Measurements from ENCODE around the gene SNRNP70.
"Not testable (repeated sequence)": the region's sequence is repeated elsewhere in the genome, so short reads cannot be mapped to it uniquely, and the experiment has no call there.

The SNRNP70 gene

GRCh38 chr19:49085020-49085867 lies at the start of gene SNRNP70:
Gene SNRNP70 (plus strand): TSS chr19:49085451. CDS start chr19:49086415, 964 bp downstream.
- DNase-seq (ENCODE audit: low read depth in 2 of 2) = peak; percentile 99

GRCh38 chr19:49036815-49037214 lies 48.4 kb upstream of the SNRNP70 start, which contains the start of gene CGB1:
Gene CGB1 (minus strand): TSS chr19:49036895. CDS start chr19:49036711, 184 bp downstream.
- DNase-seq (ENCODE audit: low read depth in 2 of 2) = not testable (repeated sequence)

GRCh38 chr19:49038111-49038510 lies 47.1 kb upstream of the SNRNP70 start:
- not testable (repeated sequence) for DNase-seq (ENCODE audit: low read depth in 2 of 2)

GRCh38 chr19:49038557-49039276 lies 46.5 kb upstream of the SNRNP70 start:
- DNase-seq (ENCODE audit: low read depth in 2 of 2) = not testable (repeated sequence)

GRCh38 chr19:49039736-49040135 lies 45.5 kb upstream of the SNRNP70 start:
- DNase-seq (ENCODE audit: low read depth in 2 of 2) = not testable (repeated sequence)

GRCh38 chr19:49042177-49042576 lies 43.1 kb upstream of the SNRNP70 start:
- no peak for DNase-seq (ENCODE audit: low read depth in 2 of 2)

GRCh38 chr19:49042666-49043065 lies 42.6 kb upstream of the SNRNP70 start:
- DNase-seq (ENCODE audit: low read depth in 2 of 2) = not testable (repeated sequence)

GRCh38 chr19:49043548-49043947 lies 41.7 kb upstream of the SNRNP70 start, which contains the start of gene CGB5:
Gene CGB5 (plus strand): TSS chr19:49043848. CDS start chr19:49044210, 362 bp downstream.
- not testable (repeated sequence) for DNase-seq (ENCODE audit: low read depth in 2 of 2)

GRCh38 chr19:49049011-49049410 lies 36.2 kb upstream of the SNRNP70 start, which contains the start of gene CGB8:
Gene CGB8 (minus strand): TSS chr19:49049111. CDS start chr19:49048739, 372 bp downstream.
- DNase-seq (ENCODE audit: low read depth in 2 of 2) = not testable (repeated sequence)

- DNase-seq (ENCODE audit: low read depth in 2 of 2) = not testable (repeated sequence)
Observed at GRCh38 chr19:49049834-49050233, 35.4 kb upstream of the SNRNP70 start.

GRCh38 chr19:49050376-49051033 lies 34.7 kb upstream of the SNRNP70 start:
- not testable (repeated sequence) for DNase-seq (ENCODE audit: low read depth in 2 of 2)

- DNase-seq (ENCODE audit: low read depth in 2 of 2) = no peak
Observed at GRCh38 chr19:49056101-49056901, 28.9 kb upstream of the SNRNP70 start.

GRCh38 chr19:49056902-49057596 lies 28.2 kb upstream of the SNRNP70 start:
- DNase-seq (ENCODE audit: low read depth in 2 of 2) = not testable (repeated sequence)

- no peak for DNase-seq (ENCODE audit: low read depth in 2 of 2)
Observed at GRCh38 chr19:49057636-49058234, 27.5 kb upstream of the SNRNP70 start, which contains the start of gene CGB7. Gene CGB7 (minus strand): TSS chr19:49057749. CDS start chr19:49055375, 2,374 bp downstream.

GRCh38 chr19:49058562-49058961 lies 26.7 kb upstream of the SNRNP70 start:
- DNase-seq (ENCODE audit: low read depth in 2 of 2) = no peak

GRCh38 chr19:49059053-49059452 lies 26.2 kb upstream of the SNRNP70 start:
- DNase-seq (ENCODE audit: low read depth in 2 of 2) = no peak

GRCh38 chr19:49061000-49061399 lies 24.3 kb upstream of the SNRNP70 start:
- DNase-seq (ENCODE audit: low read depth in 2 of 2) = no peak

- DNase-seq (ENCODE audit: low read depth in 2 of 2) = no peak
Observed at GRCh38 chr19:49061445-49061844, 23.8 kb upstream of the SNRNP70 start.

- no peak for DNase-seq (ENCODE audit: low read depth in 2 of 2)
Observed at GRCh38 chr19:49064029-49064629, 21.1 kb upstream of the SNRNP70 start.
